GM12878 (cell line): Measurements from ENCODE around the gene FLAD1. TPM values are rescaled to one million over a fixed set of nuclear protein-coding genes. Genes with fewer than 3 reads are reported as not detected.
A peak's percentile ranks its signal among the peaks of the same experiment; 100 is the strongest.

Experiments used
- ASH2L ChIP-seq: fragments of 300-600, 200-600 bp; sonication (generic); IDR thresholded peaks from 2 replicates; pipeline ENCODE4 v1.6.1; 2017; ENCODE audit warnings: low read depth, mild to moderate bottlenecking, borderline replicate concordance
- CREM ChIP-seq: IDR thresholded peaks from 2 replicates; pipeline ENCODE4 v1.6.1; 2014; ENCODE audit warnings: antibody characterized with exemption, low read depth
- EGR1 ChIP-seq, 2 experiments: IDR thresholded peaks; 1 replicate in 1 of 2; 2 replicates in 1 of 2; pipeline ENCODE4 v1.6.1; 2011 to 2012; ENCODE audit warnings: low read depth in 2 of 2, low read length in 2 of 2, borderline replicate concordance in 1 of 2, mild to moderate bottlenecking in 1 of 2, moderate library complexity in 1 of 2
- ESRRA ChIP-seq: IDR thresholded peaks from 2 replicates; pipeline ENCODE4 v1.6.1; 2012; ENCODE audit warnings: mild to moderate bottlenecking, low read length, improper control_type of control experiment
- FOXM1 ChIP-seq: IDR thresholded peaks from 2 replicates; pipeline ENCODE4 v1.6.1; 2012; ENCODE audit warnings: low read depth, mild to moderate bottlenecking, inconsistent platforms, low read length, moderate library complexity
- GATAD2B ChIP-seq: fragments of 450-650 bp; conservative IDR thresholded peaks from 2 replicates; pipeline ENCODE4 v1.6.1; 2017; ENCODE audit warnings: low read depth, mild to moderate bottlenecking, moderate library complexity
- MXI1 ChIP-seq: fragments of 150-350 bp; IDR thresholded peaks from 2 replicates; pipeline ENCODE4 v1.6.1; 2011; ENCODE audit warnings: low read depth, mild to moderate bottlenecking, inconsistent platforms, low read length, improper control_type of control experiment
- NBN ChIP-seq: fragments of 450-650 bp; IDR thresholded peaks from 2 replicates; pipeline ENCODE4 v1.6.1; 2016
- NKRF ChIP-seq: fragments of 450-650 bp; conservative IDR thresholded peaks from 2 replicates; pipeline ENCODE4 v1.6.1; 2017; ENCODE audit warnings: mild to moderate bottlenecking, moderate library complexity
- NR2C1 ChIP-seq: fragments of 450-650 bp; IDR thresholded peaks from 2 replicates; pipeline ENCODE4 v1.6.1; 2017; ENCODE audit warnings: antibody characterized with exemption, mild to moderate bottlenecking, moderate library complexity
- POLR2AphosphoS2 ChIP-seq: IDR thresholded peaks from 2 replicates; pipeline ENCODE4 v1.6.1; 2011; ENCODE audit warnings: low read depth, mild to moderate bottlenecking, low read length, improper control_type of control experiment, moderate library complexity
- PRDM15 ChIP-seq: fragments of 450-650 bp; formaldehyde crosslinking; IDR thresholded peaks from 2 replicates; pipeline ENCODE4 v1.4.0; 2020; ENCODE audit warnings: mild to moderate bottlenecking, moderate library complexity
- REST ChIP-seq: IDR thresholded peaks from 2 replicates; pipeline ENCODE4 v1.6.1; 2012; ENCODE audit warnings: mild to moderate bottlenecking, low read depth, low read length
- SIN3A ChIP-seq: IDR thresholded peaks from 2 replicates; pipeline ENCODE4 v1.6.1; 2012; ENCODE audit warnings: low read depth, low read length, improper control_type of control experiment
- SMAD5 ChIP-seq: IDR thresholded peaks from 2 replicates; pipeline ENCODE4 v1.6.1; 2016; ENCODE audit warnings: antibody characterized with exemption, low read depth
- STAT3 ChIP-seq: IDR thresholded peaks from 2 replicates; pipeline ENCODE4 v1.6.1; 2011; ENCODE audit warnings: low read depth, low read length, improper control_type of control experiment
- ZNF274 ChIP-seq: IDR thresholded peaks from one replicate; pipeline ENCODE4 v1.8.0; 2011; ENCODE audit not compliant: insufficient read length, insufficient read depth
- ZNF384 ChIP-seq: IDR thresholded peaks from 2 replicates; pipeline ENCODE4 v1.6.1; 2012; ENCODE audit warnings: low read depth, mild to moderate bottlenecking, low read length, improper control_type of control experiment, borderline replicate concordance
- ZNF622 ChIP-seq: fragments of 450-650 bp; IDR thresholded peaks from 2 replicates; pipeline ENCODE4 v1.6.1; 2017; ENCODE audit warnings: mild to moderate bottlenecking, inconsistent platforms
- polyA plus RNA-seq, 11 experiments: library from polyadenylated mRNA; depleted of rRNA in 4 of 11; unstranded in 6 of 11; stranded (reverse) in 5 of 11; fragments of >200 nt; fragmentation: Nextera tagmentation in 4 of 11; fragmentation: Illumina TruSeq in 1 of 11; extraction: Ambion mirVana in 4 of 11; extraction: Trizol in 1 of 11; gene quantifications; 1 replicate in 1 of 11; 2 replicates in 10 of 11; pipeline versions ENCODE4 v1.2.1 to v1.2.3, GENCODE V29; 2011 to 2016; ENCODE audit warnings: inconsistent platforms in 2 of 11, missing spikeins in 2 of 11, low read depth in 1 of 11
- total RNA-seq, 4 experiments: library from RNA; depleted of rRNA in 3 of 4; stranded (reverse); fragments of >200 nt in 3 of 4; fragmentation: Illumina TruSeq in 1 of 4; extraction: Trizol in 1 of 4; gene quantifications; 2 replicates each; pipeline versions ENCODE4 v1.2.1 to v1.2.3, GENCODE V29; 2013 to 2021
- TF ChIP-seq, protein P1 (sequence below): fragments of 450-650 bp; IDR thresholded peaks from 2 replicates; pipeline ENCODE4 v1.6.1; 2016; ENCODE audit warnings: mild to moderate bottlenecking

The FLAD1 gene
- total and polyA plus RNA-seq, 10 of the 15 experiments (the other 5 are each of a cell fraction or from before 2014, with no cell fraction given): 22.9 to 93.4 (median 56.6) TPM

DNA sequence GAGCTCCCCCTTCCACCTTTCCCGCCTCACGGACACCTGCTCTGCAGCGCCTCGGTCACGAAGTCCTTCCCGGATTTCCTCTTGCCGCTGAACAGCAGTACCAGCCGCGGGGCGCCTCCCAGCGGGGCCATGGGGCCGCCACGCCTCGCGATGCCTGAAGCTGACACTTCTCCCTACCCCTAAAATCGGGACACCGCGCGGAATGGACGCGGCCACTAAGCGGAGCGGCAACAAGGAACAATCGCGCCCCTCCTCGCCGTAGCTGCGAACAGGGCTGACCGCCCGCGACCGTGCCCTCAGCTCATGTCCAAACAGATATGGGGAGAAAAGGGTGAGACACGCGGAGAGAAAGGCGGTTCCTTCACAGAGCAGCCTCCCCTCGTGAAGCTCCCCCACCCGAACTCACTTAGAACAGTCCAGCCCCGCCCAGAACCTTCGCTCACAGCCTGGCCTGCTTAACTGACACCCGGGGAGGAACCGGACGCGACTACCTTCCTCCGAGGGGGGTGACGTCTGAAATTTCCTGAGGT, 46.5 kb upstream of the FLAD1 start, which contains the start of gene PMVK (continued):
- TF ChIP-seq NBN: no peak; the same call in 1 of the 2 replicates
- no peak for TF ChIP-seq FOXM1
- peak; percentile 55 for TF ChIP-seq MXI1
- TF ChIP-seq, protein P1, sequence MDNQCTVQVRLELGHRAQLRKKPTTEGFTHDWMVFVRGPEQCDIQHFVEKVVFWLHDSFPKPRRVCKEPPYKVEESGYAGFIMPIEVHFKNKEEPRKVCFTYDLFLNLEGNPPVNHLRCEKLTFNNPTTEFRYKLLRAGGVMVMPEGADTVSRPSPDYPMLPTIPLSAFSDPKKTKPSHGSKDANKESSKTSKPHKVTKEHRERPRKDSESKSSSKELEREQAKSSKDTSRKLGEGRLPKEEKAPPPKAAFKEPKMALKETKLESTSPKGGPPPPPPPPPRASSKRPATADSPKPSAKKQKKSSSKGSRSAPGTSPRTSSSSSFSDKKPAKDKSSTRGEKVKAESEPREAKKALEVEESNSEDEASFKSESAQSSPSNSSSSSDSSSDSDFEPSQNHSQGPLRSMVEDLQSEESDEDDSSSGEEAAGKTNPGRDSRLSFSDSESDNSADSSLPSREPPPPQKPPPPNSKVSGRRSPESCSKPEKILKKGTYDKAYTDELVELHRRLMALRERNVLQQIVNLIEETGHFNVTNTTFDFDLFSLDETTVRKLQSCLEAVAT: peak; percentile 59; the same call in 1 of the 2 replicates
- 0 out of 2 replicates have a peak, but pooled peaks have one; percentile 20 for TF ChIP-seq ASH2L
- no peak for TF ChIP-seq CREM
- TF ChIP-seq NR2C1: peak; percentile 56
- no peak for TF ChIP-seq PRDM15
- TF ChIP-seq ZNF384: no peak
- TF ChIP-seq SMAD5: peak; percentile 46; the same call in 1 of the 2 replicates
- no peak for TF ChIP-seq SIN3A
- peak in 1 of 2 experiments; percentile 31; a peak in 1 of 3 replicates for TF ChIP-seq EGR1 (IDR thresholded peaks at IDR 0.05; ENCODE audit: borderline replicate concordance in 1 of 2, low read depth in 2 of 2, low read length in 2 of 2)
- TF ChIP-seq POLR2AphosphoS2: peak; percentile 52; the same call in 1 of the 2 replicates
- TF ChIP-seq ESRRA: no peak
- TF ChIP-seq NKRF: peak; percentile 88; the same call in 1 of the 2 replicates
- peak; percentile 83 for TF ChIP-seq GATAD2B
- TF ChIP-seq ZNF622: no peak
- TF ChIP-seq ZNF274: no peak
- TF ChIP-seq STAT3: no peak
- no peak for TF ChIP-seq REST
